DOHH2 (cell line): ENCODE data around the gene WFDC1.

ENCODE experiments used
- EZH2phosphoT487 ChIP-seq: fragments of 200-600 bp; sonication (generic); IDR thresholded peaks from 2 replicates; pipeline ENCODE4 v1.6.1; 2017; ENCODE audit warnings: borderline replicate concordance, mild to moderate bottlenecking, antibody characterized with exemption, low read length, moderate library complexity, mixed read lengths
- TF ChIP-seq, protein P1 (sequence below): fragments of 200-600 bp; sonication (generic); IDR thresholded peaks from one replicate; pipeline ENCODE4 v1.5.1; 2014; ENCODE audit warnings: antibody characterized with exemption, mild to moderate bottlenecking, low read depth, low read length; ENCODE audit not compliant: poor library complexity, severe bottlenecking

GRCh38 chr16:84314814-84315213 is 20.1 kb downstream of the WFDC1 start:
- TF ChIP-seq, protein P1, sequence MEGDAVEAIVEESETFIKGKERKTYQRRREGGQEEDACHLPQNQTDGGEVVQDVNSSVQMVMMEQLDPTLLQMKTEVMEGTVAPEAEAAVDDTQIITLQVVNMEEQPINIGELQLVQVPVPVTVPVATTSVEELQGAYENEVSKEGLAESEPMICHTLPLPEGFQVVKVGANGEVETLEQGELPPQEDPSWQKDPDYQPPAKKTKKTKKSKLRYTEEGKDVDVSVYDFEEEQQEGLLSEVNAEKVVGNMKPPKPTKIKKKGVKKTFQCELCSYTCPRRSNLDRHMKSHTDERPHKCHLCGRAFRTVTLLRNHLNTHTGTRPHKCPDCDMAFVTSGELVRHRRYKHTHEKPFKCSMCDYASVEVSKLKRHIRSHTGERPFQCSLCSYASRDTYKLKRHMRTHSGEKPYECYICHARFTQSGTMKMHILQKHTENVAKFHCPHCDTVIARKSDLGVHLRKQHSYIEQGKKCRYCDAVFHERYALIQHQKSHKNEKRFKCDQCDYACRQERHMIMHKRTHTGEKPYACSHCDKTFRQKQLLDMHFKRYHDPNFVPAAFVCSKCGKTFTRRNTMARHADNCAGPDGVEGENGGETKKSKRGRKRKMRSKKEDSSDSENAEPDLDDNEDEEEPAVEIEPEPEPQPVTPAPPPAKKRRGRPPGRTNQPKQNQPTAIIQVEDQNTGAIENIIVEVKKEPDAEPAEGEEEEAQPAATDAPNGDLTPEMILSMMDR, result no peak
- TF ChIP-seq EZH2phosphoT487, result no peak
